Measurements from ENCODE around the gene VSTM2B.

DNA sequence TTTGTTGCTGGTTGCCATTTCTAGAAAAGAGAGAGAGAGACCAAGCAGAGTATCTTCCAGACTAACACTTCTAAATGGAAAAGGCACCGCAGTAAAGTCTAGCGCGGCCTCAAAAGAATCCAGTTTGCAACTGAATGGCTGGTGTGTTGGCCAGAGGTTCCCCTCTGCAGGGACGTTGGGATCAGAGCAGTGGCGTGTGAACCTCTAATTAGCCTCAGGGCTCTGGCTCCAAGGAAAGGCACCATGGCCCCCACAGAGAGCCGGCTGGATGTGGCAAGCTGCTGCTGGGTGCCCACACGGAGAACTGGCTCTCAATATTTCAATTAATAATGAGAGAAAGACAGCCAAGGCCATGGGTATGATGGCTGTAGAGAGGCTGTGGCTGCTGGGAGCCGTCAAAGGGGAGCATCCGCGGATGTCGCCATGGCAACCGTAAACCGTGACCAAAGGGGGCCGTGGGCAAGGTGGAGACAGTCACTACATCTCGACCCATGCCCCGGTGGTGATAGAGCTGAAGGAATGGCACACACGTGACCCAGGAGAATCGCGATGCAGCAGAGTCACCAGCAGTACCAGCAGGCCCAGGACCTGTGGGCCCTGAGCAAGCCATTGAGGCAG lies 9.5 kb downstream of the VSTM2B start:
- TF ChIP-seq, protein P1, sequence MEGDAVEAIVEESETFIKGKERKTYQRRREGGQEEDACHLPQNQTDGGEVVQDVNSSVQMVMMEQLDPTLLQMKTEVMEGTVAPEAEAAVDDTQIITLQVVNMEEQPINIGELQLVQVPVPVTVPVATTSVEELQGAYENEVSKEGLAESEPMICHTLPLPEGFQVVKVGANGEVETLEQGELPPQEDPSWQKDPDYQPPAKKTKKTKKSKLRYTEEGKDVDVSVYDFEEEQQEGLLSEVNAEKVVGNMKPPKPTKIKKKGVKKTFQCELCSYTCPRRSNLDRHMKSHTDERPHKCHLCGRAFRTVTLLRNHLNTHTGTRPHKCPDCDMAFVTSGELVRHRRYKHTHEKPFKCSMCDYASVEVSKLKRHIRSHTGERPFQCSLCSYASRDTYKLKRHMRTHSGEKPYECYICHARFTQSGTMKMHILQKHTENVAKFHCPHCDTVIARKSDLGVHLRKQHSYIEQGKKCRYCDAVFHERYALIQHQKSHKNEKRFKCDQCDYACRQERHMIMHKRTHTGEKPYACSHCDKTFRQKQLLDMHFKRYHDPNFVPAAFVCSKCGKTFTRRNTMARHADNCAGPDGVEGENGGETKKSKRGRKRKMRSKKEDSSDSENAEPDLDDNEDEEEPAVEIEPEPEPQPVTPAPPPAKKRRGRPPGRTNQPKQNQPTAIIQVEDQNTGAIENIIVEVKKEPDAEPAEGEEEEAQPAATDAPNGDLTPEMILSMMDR (optimal IDR thresholded peaks at IDR 0.05 in 1 of 3, IDR thresholded peaks at IDR 0.05 in 1 of 3, conservative IDR thresholded peaks at IDR 0.05 in 1 of 3; ENCODE audit: extremely low read depth in 1 of 3, insufficient read depth in 2 of 3, low read length in 3 of 3), result no peak
- no peak for TF ChIP-seq EZH2 (IDR thresholded peaks at IDR 0.05; ENCODE audit: low read length)
